Endothelial cell (in vitro differentiated cells): ENCODE results near the gene PSME4. TPM values are rescaled to one million over a fixed set of nuclear protein-coding genes. Genes with fewer than 3 reads are reported as not detected.

Source experiments
- DNase-seq: peaks from one replicate; pipeline ENCODE4 v3.0.0; 2021; ENCODE audit warnings: low spot score
- H3K27ac Mint-ChIP-seq: one replicate; pipeline ENCODE4 v1.8.0; 2021; ENCODE audit warnings: mixed read lengths, inconsistent platforms; ENCODE audit not compliant: unreplicated experiment
- H3K27me3 Mint-ChIP-seq: one replicate; pipeline ENCODE4 v1.8.0; 2021; ENCODE audit warnings: mild to moderate bottlenecking, moderate library complexity, mixed read lengths, inconsistent platforms; ENCODE audit not compliant: unreplicated experiment
- H3K36me3 Mint-ChIP-seq: one replicate; pipeline ENCODE4 v1.8.0; 2021; ENCODE audit warnings: mild to moderate bottlenecking, low read depth, mixed read lengths, inconsistent platforms; ENCODE audit not compliant: unreplicated experiment
- H3K4me1 Mint-ChIP-seq: one replicate; pipeline ENCODE4 v1.8.0; 2021; ENCODE audit warnings: mild to moderate bottlenecking, mixed read lengths, inconsistent platforms; ENCODE audit not compliant: unreplicated experiment
- H3K4me3 Mint-ChIP-seq: one replicate; pipeline ENCODE4 v1.8.0; 2021; ENCODE audit warnings: mild to moderate bottlenecking, mixed read lengths, inconsistent platforms; ENCODE audit not compliant: unreplicated experiment
- H3K9me3 Mint-ChIP-seq: one replicate; pipeline ENCODE4 v1.8.0; 2021; ENCODE audit warnings: mixed read lengths, inconsistent platforms; ENCODE audit not compliant: unreplicated experiment
- total RNA-seq: library from RNA; stranded (reverse); fragmentation: NEBNext Ultra II Directional; extraction: Animal tissue kit (Norgen Biotek cat#: 25700); gene quantifications from one replicate; pipeline ENCODE4 v1.2.1, GENCODE V29; 2021; ENCODE audit not compliant: unreplicated experiment
- TF ChIP-seq, protein P1 (sequence below): fragments of 200-600 bp; sonication (generic); IDR thresholded peaks from one replicate; pipeline ENCODE4 v1.5.0; 2021; ENCODE audit warnings: antibody characterized with exemption; ENCODE audit not compliant: unreplicated experiment

PSME4 gene
- total RNA-seq, 1 donor from 2014 or later: 106 TPM

DNA sequence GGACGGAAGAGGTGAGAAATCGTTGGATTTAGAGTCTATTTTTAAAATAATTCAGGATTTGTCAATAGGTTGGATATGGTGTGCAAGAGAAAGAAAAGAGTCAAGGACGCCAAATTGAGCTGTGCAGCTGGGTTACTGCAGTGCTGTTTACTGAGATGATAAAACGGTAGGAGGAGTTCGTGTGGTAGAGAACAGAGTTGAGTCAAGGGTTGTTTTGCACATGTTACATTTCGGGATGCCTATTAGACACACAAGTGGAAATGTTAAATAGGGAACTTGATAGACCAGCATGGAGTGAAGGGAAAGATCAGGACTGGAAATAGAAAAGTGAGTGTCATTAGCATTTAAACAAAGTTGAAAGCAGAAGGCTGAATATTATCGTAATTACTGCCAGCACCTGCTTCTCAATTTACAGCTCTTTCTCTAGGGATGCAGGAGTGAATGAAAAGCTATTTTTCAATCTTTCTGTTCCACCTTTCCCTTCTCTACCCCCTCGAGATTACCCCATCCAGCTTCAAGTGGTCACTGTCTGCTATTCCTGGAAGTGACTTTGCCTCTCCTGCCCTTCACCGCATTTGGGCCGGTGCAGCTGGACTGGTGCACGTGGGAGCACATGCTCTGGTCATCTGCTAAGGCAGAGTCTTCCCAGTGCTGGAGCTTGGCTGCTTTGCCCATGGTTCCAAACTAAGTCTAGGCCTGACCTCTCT is 141.4 kb downstream of the PSME4 start:
- Mint-ChIP-seq H3K9me3 (no peaks in the 10 kb centered on the region), H3K4me1 (no peaks in the 10 kb centered on the region), H3K27me3 (peaks cover 3% of the 10 kb centered on the region), H3K4me3 (no peak overlapping the region), H3K27ac (no peak overlapping the region), H3K36me3 (peaks cover 14% of the 10 kb centered on the region)
- DNase-seq: no peak
- TF ChIP-seq, protein P1, sequence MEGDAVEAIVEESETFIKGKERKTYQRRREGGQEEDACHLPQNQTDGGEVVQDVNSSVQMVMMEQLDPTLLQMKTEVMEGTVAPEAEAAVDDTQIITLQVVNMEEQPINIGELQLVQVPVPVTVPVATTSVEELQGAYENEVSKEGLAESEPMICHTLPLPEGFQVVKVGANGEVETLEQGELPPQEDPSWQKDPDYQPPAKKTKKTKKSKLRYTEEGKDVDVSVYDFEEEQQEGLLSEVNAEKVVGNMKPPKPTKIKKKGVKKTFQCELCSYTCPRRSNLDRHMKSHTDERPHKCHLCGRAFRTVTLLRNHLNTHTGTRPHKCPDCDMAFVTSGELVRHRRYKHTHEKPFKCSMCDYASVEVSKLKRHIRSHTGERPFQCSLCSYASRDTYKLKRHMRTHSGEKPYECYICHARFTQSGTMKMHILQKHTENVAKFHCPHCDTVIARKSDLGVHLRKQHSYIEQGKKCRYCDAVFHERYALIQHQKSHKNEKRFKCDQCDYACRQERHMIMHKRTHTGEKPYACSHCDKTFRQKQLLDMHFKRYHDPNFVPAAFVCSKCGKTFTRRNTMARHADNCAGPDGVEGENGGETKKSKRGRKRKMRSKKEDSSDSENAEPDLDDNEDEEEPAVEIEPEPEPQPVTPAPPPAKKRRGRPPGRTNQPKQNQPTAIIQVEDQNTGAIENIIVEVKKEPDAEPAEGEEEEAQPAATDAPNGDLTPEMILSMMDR: no peak

DNA sequence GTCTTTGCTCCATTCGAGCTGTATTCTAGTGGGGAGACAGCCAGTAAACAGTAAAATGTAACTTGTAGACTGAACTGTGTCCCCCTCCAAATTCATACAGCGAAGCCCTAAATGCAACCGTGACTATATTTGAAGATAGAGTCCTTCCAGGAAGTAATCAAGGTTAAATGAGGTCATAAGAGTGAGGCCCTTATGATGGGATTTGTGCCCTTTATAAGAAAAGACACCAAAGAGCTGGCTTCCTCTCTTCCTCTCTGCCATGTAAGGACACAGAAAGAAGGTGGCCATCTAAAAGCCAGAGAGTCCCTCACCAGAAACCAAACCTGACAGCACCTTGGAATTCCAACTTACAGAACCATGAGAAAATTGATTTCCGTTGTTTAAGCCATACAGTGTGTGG is 142.5 kb downstream of the PSME4 start:
- DNase-seq: no peak
- Mint-ChIP-seq H3K36me3 (peaks cover 8% of the 10 kb centered on the region), H3K9me3 (no peaks in the 10 kb centered on the region), H3K4me1 (no peaks in the 10 kb centered on the region), H3K27me3 (peaks cover 3% of the 10 kb centered on the region), H3K27ac (no peak overlapping the region), H3K4me3 (no peak overlapping the region)
- TF ChIP-seq, protein P1: no peak

DNA sequence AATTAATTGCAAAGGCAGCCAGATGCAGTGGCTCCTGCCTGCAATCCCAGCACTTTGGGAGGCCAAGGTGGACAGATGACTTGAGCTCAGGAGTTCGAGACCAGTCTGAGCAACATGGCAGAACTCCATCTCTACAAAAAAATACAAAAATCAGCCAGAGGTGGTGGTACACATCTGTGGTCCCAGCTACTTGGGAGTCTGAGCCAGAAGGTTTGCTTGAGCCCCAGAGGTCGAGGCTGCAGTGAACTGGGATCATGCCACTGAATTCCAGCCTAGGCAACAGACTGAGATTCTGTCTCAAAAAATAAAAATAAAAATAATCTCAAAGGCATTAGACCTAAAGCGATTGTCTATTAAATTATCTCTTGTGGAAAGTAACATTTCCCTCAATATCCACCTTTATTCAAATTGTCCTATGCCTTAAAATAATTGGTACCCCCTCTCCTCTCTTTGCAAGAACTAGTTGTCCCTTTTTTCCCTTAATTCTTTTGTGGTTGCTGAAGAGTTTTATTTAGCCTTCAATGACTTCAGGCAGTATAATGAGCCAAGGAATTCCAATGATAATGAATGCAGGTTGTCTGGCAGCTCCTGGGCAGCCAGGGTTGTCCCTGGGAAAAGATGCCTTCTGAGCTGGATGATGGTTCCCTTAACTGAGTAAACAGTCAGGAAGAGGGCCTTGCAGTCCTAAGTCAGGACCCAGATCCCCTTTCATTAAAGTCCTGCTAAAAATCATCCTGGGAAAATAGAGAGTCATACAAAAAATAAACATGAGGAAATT is 143.2 kb downstream of the PSME4 start:
- no peaks in the 10 kb centered on the region for H3K4me1 Mint-ChIP-seq
- TF ChIP-seq, protein P1: no peak
- H3K27ac Mint-ChIP-seq: no peak overlapping the region

DNA sequence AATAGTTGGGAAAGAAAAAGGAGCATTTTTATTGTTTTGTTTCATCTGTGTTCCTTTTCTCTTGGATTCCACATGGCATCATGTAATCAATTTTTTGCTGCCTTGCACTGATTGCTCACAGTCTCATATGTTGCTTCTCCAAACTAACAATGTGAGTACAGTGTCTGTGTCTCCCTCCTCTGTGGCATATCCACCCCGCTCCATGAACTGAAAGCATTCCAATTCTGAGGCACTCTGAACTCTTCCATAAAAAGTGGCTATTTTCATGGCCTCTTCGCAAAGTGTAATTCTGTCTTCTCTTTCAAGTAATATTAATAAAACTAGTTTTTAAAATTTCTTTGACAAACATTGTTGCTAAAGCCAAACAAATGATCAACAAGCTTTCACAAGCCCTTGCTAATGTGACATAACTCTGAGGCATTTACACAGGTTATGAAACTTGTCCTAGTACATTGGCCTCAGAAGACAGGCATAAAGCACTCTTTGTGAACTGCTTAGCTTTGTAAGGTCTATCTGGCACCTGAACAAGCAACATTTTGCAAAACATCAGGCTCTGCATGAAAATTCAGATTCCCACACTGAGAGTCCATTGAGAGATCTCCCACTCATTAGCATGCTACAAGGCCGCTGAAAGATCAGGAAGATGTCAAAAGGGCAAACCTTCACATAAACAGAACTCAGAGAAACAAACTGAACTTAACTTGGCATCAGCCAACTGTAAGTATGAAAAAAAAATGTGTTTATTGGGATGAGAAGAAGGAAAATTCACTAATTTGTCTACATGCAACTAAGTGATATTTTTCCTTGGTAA is 144.0 kb downstream of the PSME4 start:
- Mint-ChIP-seq H3K4me3 (no peak overlapping the region), H3K9me3 (no peaks in the 10 kb centered on the region), H3K27ac (no peak overlapping the region), H3K27me3 (peaks cover 3% of the 10 kb centered on the region), H3K36me3 (peaks cover 8% of the 10 kb centered on the region), H3K4me1 (no peaks in the 10 kb centered on the region)
- TF ChIP-seq, protein P1: no peak
- DNase-seq: no peak

More for the DNA sequence above, 143.2 kb downstream of the PSME4 start:
- Mint-ChIP-seq H3K27me3 (peaks cover 3% of the 10 kb centered on the region), H3K36me3 (peaks cover 8% of the 10 kb centered on the region), H3K9me3 (no peaks in the 10 kb centered on the region), H3K4me3 (no peak overlapping the region)
- no peak for DNase-seq
